GM13976 (cell line): ENCODE results near the gene SUFU.

Experiments
- DNase-seq: peaks from one replicate; pipeline ENCODE4 v3.0.0; 2012; ENCODE audit warnings: low spot score
- in situ Hi-C: fragments of 300-500 bp; cut with MboI; formaldehyde crosslinking; loops from one replicate; pipeline ENCODE4 v1.12.0; 2022; ENCODE audit warnings: low sequenced_read_pairs, mixed read lengths, inconsistent platforms; ENCODE audit not compliant: unreplicated experiment
- TF ChIP-seq, protein P1 (sequence below): IDR thresholded peaks from 2 replicates; pipeline ENCODE4 v1.5.1; 2012; ENCODE audit warnings: borderline replicate concordance, mild to moderate bottlenecking; ENCODE audit not compliant: insufficient read depth; ENCODE audit errors: extremely low read depth, missing control alignments, control extremely low read depth

SUFU gene

DNA sequence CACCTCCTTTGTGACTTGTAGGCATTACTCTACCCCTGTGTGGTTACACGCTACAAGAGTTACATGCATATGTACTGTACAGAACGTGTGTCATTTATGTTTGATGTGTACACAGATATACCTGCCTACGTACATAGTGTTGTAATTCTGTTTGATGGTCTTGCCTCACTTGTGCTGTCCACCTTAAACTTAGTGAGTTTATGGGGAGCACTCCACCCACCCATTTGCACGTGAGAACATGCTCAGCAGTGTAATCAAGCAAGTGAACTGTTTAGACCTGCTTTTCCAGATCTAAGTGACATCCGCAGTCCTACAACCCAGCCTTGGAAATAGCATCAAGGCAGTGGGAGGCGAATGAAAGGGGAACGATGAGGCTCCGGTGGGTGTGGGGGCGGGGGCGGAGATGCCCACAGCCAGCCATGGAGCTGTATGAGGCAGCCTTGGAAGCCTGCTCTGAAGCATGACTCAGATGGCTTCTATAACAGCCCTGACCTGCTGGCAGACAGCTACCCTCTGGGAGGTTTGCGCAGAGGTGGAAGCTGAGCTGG lies 52.1 kb downstream of the SUFU start:
- no peak for DNase-seq
- TF ChIP-seq, protein P1, sequence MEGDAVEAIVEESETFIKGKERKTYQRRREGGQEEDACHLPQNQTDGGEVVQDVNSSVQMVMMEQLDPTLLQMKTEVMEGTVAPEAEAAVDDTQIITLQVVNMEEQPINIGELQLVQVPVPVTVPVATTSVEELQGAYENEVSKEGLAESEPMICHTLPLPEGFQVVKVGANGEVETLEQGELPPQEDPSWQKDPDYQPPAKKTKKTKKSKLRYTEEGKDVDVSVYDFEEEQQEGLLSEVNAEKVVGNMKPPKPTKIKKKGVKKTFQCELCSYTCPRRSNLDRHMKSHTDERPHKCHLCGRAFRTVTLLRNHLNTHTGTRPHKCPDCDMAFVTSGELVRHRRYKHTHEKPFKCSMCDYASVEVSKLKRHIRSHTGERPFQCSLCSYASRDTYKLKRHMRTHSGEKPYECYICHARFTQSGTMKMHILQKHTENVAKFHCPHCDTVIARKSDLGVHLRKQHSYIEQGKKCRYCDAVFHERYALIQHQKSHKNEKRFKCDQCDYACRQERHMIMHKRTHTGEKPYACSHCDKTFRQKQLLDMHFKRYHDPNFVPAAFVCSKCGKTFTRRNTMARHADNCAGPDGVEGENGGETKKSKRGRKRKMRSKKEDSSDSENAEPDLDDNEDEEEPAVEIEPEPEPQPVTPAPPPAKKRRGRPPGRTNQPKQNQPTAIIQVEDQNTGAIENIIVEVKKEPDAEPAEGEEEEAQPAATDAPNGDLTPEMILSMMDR, result no peak
- in situ Hi-C loops, result no loop called here

GRCh38 chr10:102557569-102557968 lies 53.8 kb downstream of the SUFU start:
- TF ChIP-seq, protein P1, result no peak
- in situ Hi-C loops, result no loop called here
- DNase-seq, result no peak

GRCh38 chr10:102559764-102560163 lies 56.0 kb downstream of the SUFU start:
- TF ChIP-seq, protein P1, result no peak
- in situ Hi-C loops, result no loop called here
- no peak for DNase-seq

DNA sequence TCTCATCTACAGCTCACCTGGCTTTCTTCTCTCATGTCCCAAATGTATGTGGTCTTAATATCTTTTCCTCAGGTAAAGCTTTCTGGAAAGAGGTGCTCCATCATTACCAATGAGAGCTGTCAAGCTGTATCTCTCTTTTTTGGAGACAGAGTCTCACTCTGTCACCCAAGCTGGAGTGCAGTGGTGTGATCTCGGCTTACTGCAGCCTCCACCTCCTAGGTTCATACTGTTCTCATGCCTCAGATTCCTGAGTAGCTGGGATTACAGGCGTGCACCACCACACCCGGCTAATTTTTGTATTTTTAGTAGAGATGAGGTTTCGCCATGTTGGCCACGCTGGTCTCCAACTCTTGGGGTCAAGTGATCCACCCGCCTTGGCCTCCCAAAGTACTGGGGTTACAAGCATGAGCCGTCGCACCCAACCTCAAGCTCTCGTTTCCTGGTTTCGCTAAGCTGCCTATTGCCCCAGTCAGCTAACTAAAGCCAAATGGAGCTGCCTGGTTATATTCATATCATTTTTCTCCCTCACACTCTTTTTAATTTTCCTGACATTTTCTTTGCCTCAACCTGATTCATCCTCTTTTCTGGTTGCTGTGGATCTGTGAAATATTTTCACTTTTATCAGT lies 60.5 kb downstream of the SUFU start:
- TF ChIP-seq, protein P1, result no peak
- in situ Hi-C loops, result no loop called here
- DNase-seq, result peak; percentile 56

- in situ Hi-C loops, result no loop called here
- TF ChIP-seq, protein P1, result no peak
- no peak for DNase-seq
Measured at GRCh38 chr10:102565793-102566192, 62.0 kb downstream of the SUFU start.

- in situ Hi-C loops, result loop anchor here (25.0 kb wide), 1 partner anchor 341 kb away; the partner anchor contains the start of genes ELOVL3, GBF1 and PITX3
- TF ChIP-seq, protein P1, result no peak
- DNase-seq, result no peak
Measured at GRCh38 chr10:102578782-102579181, 75.0 kb downstream of the SUFU start.

- no peak for DNase-seq
- TF ChIP-seq, protein P1, result no peak
- in situ Hi-C loops, result loop anchor here (25.0 kb wide), 1 partner anchor 342 kb away; the partner anchor contains the start of genes ELOVL3, GBF1 and PITX3
Measured at GRCh38 chr10:102579328-102579727, 75.6 kb downstream of the SUFU start.
